ENCODE data around the gene TBC1D17.

DNA sequence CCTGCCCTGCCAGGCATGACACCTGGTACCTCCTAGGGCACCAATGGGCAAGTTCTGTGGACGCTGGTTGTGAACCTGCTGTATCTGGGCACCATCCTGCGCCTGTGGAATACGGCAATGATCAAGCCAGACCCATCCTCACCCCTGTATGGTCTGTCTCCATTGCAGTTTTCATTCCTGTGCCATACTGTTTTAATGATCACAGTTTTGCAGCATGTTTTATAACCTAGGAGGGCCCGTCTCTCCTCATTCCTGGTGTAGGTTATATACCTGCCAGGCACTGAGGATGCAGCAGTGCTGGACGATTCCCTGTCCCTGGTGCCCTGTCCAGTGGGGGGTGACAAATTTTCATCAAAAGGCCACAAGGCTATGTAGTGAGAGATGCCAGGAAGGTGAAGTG, 5.6 kb downstream of the TBC1D17 start:
- TF ChIP-seq EZH2 (IDR thresholded peaks at IDR 0.05; ENCODE audit: insufficient read depth, poor library complexity, severe bottlenecking) (no peak), EZH2phosphoT487 (IDR thresholded peaks at IDR 0.05; ENCODE audit: insufficient read depth, low read depth) (no peak)

All from GM23248 (cell line).